Ascending aorta (tissue), 2 donors: Measurements from ENCODE around the gene FNDC1. TPM values are rescaled to one million over a fixed set of nuclear protein-coding genes. Genes with fewer than 3 reads are reported as not detected.

Experiments used
- DNase-seq, 2 donors: peaks; one replicate each; pipeline ENCODE4 v3.0.0-alpha.2; 2019; ENCODE audit warnings: low spot score in 2 of 2
- H3K27ac ChIP-seq, 2 donors: fragments of 200-600 bp; sonication (generic); one replicate each; pipeline ENCODE4 v1.5.1; 2016 to 2017; ENCODE audit warnings: mild to moderate bottlenecking in 1 of 2
- H3K27me3 ChIP-seq: fragments of 200-600 bp; sonication (generic); one replicate; pipeline ENCODE4 v1.5.1; 2017
- H3K36me3 ChIP-seq, 2 donors: fragments of 200-600 bp; sonication (generic); one replicate each; pipeline ENCODE4 v1.5.1; 2016
- H3K4me1 ChIP-seq, 2 donors: fragments of 200-600 bp; sonication (generic); one replicate each; pipeline ENCODE4 v1.5.1; 2016 to 2017; ENCODE audit warnings: mild to moderate bottlenecking in 1 of 2
- H3K4me3 ChIP-seq, 2 donors: fragments of 200-600 bp; sonication (generic); one replicate each; pipeline ENCODE4 v1.5.1; 2016 to 2017; ENCODE audit warnings: mild to moderate bottlenecking in 1 of 2
- H3K9me3 ChIP-seq, 2 donors: fragments of 200-600 bp; sonication (generic); one replicate each; pipeline ENCODE4 v1.5.1; 2016
- intact Hi-C: fragments of 100-400 bp; cut with DNase I; formaldehyde crosslinking; loops from one replicate; pipeline ENCODE4 v1.15.1; 2023
- total RNA-seq: library from RNA; depleted of rRNA; stranded (reverse); fragments of >200 nt; gene quantifications from one replicate; pipeline ENCODE4 v1.1.0, GENCODE V29; 2016
- TF ChIP-seq, protein P1 (sequence below), 3 experiments: fragments of 200-600 bp in 2 of 3; fragments of 450-650 bp in 1 of 3; sonication (generic) in 2 of 3; IDR thresholded peaks; one replicate each; pipeline ENCODE4 v1.5.1; 2016 to 2019; ENCODE audit warnings: antibody characterized with exemption in 3 of 3, mild to moderate bottlenecking in 1 of 3, moderate library complexity in 1 of 3

Gene FNDC1
- total RNA-seq, 1 donor from 2014 or later: 0.11 TPM

DNA sequence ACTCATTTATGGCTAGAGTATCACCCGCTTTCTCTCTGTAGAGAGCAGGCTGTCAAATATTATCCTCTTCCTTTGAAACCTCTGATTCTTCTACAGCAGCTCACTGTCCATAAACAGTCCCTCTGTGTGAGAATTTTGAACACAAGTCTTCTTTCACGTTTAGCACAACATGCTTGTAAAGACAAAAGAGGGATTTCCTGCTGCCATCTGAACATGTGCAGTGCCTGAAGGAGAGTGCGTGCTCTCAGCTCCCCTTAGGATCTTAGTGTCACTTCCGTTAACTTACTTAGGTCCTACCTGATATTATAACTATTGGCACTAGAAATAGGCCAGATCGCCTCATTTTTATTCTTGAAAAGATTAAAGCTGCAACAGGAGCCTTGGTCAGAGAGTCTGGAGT lies 50.9 kb downstream of the FNDC1 start:
- no peak overlapping the region for H3K27ac ChIP-seq
- H3K27me3 ChIP-seq: no peaks in the 10 kb centered on the region
- TF ChIP-seq, protein P1, sequence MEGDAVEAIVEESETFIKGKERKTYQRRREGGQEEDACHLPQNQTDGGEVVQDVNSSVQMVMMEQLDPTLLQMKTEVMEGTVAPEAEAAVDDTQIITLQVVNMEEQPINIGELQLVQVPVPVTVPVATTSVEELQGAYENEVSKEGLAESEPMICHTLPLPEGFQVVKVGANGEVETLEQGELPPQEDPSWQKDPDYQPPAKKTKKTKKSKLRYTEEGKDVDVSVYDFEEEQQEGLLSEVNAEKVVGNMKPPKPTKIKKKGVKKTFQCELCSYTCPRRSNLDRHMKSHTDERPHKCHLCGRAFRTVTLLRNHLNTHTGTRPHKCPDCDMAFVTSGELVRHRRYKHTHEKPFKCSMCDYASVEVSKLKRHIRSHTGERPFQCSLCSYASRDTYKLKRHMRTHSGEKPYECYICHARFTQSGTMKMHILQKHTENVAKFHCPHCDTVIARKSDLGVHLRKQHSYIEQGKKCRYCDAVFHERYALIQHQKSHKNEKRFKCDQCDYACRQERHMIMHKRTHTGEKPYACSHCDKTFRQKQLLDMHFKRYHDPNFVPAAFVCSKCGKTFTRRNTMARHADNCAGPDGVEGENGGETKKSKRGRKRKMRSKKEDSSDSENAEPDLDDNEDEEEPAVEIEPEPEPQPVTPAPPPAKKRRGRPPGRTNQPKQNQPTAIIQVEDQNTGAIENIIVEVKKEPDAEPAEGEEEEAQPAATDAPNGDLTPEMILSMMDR (IDR thresholded peaks at IDR 0.05): no peak
- no peaks in the 10 kb centered on the region for H3K4me1 ChIP-seq
- DNase-seq: no peak
- no peak overlapping the region for H3K4me3 ChIP-seq
- no peaks in the 10 kb centered on the region for H3K9me3 ChIP-seq
- no peaks in the 10 kb centered on the region for H3K36me3 ChIP-seq
- intact Hi-C loops: no loop called here

DNA sequence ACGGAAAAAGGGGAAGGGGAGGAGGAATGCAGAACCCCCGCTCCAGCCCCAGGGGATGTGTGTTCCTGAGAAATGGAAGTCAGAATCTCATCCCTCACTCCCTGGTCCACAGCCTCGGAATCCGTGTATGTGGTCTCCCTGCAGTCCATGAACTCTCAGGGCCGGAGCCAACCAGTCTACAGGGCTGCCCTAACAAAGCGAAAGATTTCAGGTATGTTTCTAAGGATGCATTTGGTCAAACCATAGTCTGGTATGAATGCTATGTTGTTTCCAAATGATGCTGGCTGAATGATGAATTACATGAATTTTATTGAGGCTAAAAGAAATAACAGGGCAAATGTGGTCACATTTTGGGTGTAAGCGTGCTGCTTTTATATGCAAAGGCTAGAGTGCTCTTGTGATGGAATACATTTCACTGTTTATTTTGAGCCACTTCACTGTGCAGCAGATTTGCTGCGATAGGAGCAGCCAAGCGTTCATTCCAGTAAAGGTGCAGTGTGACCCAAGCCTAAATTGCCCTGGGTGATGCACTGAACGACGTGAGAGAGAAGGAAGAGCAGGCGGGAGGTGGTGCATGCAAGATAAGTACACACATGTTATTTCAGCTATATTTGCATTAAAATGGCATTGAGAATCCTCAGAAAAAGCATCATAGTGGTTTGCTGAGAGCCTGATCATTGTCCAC lies 52.4 kb downstream of the FNDC1 start:
- H3K4me3 ChIP-seq: no peak overlapping the region
- H3K4me1 ChIP-seq: no peaks in the 10 kb centered on the region
- no peak overlapping the region for H3K27ac ChIP-seq
- DNase-seq: no peak
- H3K27me3 ChIP-seq: no peaks in the 10 kb centered on the region
- TF ChIP-seq, protein P1 (IDR thresholded peaks at IDR 0.05): no peak
- intact Hi-C loops: no loop called here
- H3K9me3 ChIP-seq: no peaks in the 10 kb centered on the region
- H3K36me3 ChIP-seq: no peaks in the 10 kb centered on the region

DNA sequence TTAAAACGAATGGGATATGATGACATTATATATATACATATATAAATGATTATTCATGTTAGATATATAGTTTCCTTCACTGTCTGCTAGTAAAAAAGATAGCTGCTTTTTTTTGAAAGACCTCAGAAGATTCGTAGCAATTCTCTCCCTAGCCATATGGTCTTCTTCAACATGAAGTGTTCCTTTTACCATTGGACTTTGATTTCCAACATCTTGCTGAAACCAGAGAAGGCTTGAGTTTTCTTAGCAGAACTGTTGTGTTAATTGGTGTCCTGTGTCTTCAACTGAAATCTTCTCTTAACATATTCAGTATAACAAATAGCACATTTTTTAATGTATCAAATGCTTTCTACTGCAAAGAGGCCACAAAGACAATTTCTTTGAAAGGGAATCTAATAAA lies 55.3 kb downstream of the FNDC1 start:
- DNase-seq: no peak
- H3K4me1 ChIP-seq: no peaks in the 10 kb centered on the region
- no peaks in the 10 kb centered on the region for H3K9me3 ChIP-seq
- H3K4me3 ChIP-seq: no peak overlapping the region
- TF ChIP-seq, protein P1 (IDR thresholded peaks at IDR 0.05): no peak
- intact Hi-C loops: no loop called here
- H3K27me3 ChIP-seq: no peaks in the 10 kb centered on the region
- no peaks in the 10 kb centered on the region for H3K36me3 ChIP-seq
- H3K27ac ChIP-seq: no peak overlapping the region

DNA sequence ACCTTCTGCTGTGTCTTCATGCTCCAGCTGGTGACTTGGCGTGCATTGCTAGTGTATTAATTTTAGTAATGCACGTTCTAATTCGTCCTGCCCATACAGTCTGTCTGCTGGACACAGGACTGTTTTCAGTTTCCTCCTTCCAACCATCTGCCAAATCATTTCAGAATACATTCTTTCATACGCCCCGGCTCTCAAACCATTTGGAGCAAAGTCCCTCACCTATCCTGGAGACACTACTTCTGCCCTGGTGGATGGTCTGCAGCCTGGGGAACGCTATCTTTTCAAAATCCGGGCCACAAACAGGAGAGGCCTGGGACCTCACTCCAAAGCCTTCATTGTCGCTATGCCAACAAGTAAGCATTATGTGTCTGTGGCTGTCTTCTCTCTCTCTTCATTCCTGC lies 60.5 kb downstream of the FNDC1 start:
- no peak overlapping the region for H3K27ac ChIP-seq
- H3K36me3 ChIP-seq: no peaks in the 10 kb centered on the region
- H3K4me3 ChIP-seq: no peak overlapping the region
- no peaks in the 10 kb centered on the region for H3K4me1 ChIP-seq
- no peaks in the 10 kb centered on the region for H3K9me3 ChIP-seq
- TF ChIP-seq, protein P1 (IDR thresholded peaks at IDR 0.05): no peak
- no peak for DNase-seq
- H3K27me3 ChIP-seq: no peaks in the 10 kb centered on the region
- intact Hi-C loops: no loop called here

DNA sequence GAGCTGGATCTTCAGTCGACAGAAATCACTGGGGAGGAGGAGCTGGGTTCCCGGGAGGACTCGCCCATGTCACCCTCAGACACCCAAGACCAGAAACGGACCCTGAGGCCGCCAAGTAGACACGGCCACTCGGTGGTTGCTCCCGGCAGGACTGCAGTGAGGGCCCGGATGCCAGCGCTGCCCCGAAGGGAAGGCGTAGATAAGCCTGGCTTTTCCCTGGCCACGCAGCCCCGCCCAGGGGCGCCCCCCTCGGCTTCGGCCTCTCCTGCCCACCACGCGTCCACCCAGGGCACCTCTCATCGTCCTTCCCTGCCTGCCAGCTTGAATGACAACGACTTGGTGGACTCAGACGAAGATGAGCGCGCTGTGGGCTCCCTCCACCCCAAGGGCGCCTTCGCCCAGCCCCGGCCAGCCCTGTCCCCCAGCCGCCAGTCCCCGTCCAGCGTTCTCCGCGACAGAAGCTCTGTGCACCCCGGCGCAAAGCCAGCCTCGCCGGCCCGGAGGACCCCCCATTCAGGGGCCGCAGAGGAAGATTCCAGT lies 63.0 kb downstream of the FNDC1 start:
- DNase-seq: no peak
- Histone ChIP-seq H3K4me3 (no peak overlapping the region), H3K9me3 (no peaks in the 10 kb centered on the region), H3K36me3 (no peaks in the 10 kb centered on the region), H3K27me3 (no peaks in the 10 kb centered on the region), H3K4me1 (no peaks in the 10 kb centered on the region), H3K27ac (no peak overlapping the region)
- TF ChIP-seq, protein P1 (IDR thresholded peaks at IDR 0.05): no peak
- intact Hi-C loops: no loop called here
